ENCODE results near the gene BMP2. TPM values are rescaled to one million over a fixed set of nuclear protein-coding genes. Genes with fewer than 3 reads are reported as not detected.

The BMP2 gene
- total RNA-seq, 1 experiment from 2014 or later: 24.3 TPM

GRCh38 chr20:6766433-6766832, 1.1 kb upstream of the BMP2 start:
- Mint-ChIP-seq H3K36me3 (ENCODE audit: insufficient read depth, unreplicated experiment) (peaks cover 31% of the 10 kb centered on the region), H3K4me3 (ENCODE audit: unreplicated experiment) (no peak overlapping the region), H3K27ac (ENCODE audit: unreplicated experiment) (no peak overlapping the region), H3K4me1 (ENCODE audit: low read depth, unreplicated experiment) (peaks cover 31% of the 10 kb centered on the region), H3K9me3 (ENCODE audit: unreplicated experiment) (peaks cover 2% of the 10 kb centered on the region), H3K27me3 (ENCODE audit: insufficient read depth, unreplicated experiment) (no peaks in the 10 kb centered on the region)
- no peak for DNase-seq
- H3K36me3 ChIP-seq (ENCODE audit: control insufficient read depth, insufficient read depth, low read length): no peaks in the 10 kb centered on the region
- H3K9me3 ChIP-seq: no peaks in the 10 kb centered on the region
- TF ChIP-seq CTCF (IDR thresholded peaks at IDR 0.05; ENCODE audit: insufficient read depth in 1 of 2, low read depth in 1 of 2, low read length in 1 of 2, severe bottlenecking in 1 of 2, unreplicated experiment in 1 of 2): no peak
- POLR2A ChIA-PET: no interaction called here
- no peaks in the 10 kb centered on the region for H3K27me3 ChIP-seq (replicated peaks; ENCODE audit: control insufficient read depth, insufficient read depth, low read length)
- H3K4me3 ChIP-seq (ENCODE audit: low read depth, low read length): no peak overlapping the region; the same call in 1 of the 2 replicates
- peaks cover 26% of the 10 kb centered on the region for H3K4me1 ChIP-seq
- CTCF ChIA-PET: interaction anchor here (0.6 to 1.5 kb wide), 2 partner anchors 57 to 183 kb away, joined by 3 read pairs; no protein-coding TSS in a partner anchor
- BruUV-seq (replicated peaks): no TSS peak
- intact Hi-C loops (cut with micrococcal nuclease; ENCODE audit: unreplicated experiment): loop anchor here (5.0 to 10.0 kb wide), 2 partner anchors 274 to 518 kb away; no protein-coding TSS in a partner anchor

- ChIA-PET POLR2A (interaction anchor here (0.6 to 0.7 kb wide), 2 partner anchors 60 to 89 kb away, joined by 4 to 7 read pairs; no protein-coding TSS in a partner anchor), CTCF (no interaction called here)
- Histone ChIP-seq H3K4me3 (ENCODE audit: low read depth, low read length) (peak overlapping the region; percentile 96), H3K36me3 (ENCODE audit: control insufficient read depth, insufficient read depth, low read length) (no peaks in the 10 kb centered on the region), H3K27me3 (replicated peaks; ENCODE audit: control insufficient read depth, insufficient read depth, low read length) (no peaks in the 10 kb centered on the region), H3K9me3 (no peaks in the 10 kb centered on the region), H3K4me1 (peaks cover 24% of the 10 kb centered on the region)
- H3K36me3 Mint-ChIP-seq (ENCODE audit: insufficient read depth, unreplicated experiment): peaks cover 33% of the 10 kb centered on the region
- H3K4me3 Mint-ChIP-seq (ENCODE audit: unreplicated experiment): peak overlapping the region; percentile 92
- H3K4me1 Mint-ChIP-seq (ENCODE audit: low read depth, unreplicated experiment): peaks cover 33% of the 10 kb centered on the region
- H3K27ac Mint-ChIP-seq (ENCODE audit: unreplicated experiment): no peak overlapping the region
- no peaks in the 10 kb centered on the region for H3K9me3 Mint-ChIP-seq (ENCODE audit: unreplicated experiment)
- DNase-seq: no peak
- intact Hi-C loops (cut with micrococcal nuclease; ENCODE audit: unreplicated experiment): loop anchor here (1.0 to 10.0 kb wide), 3 partner anchors 131 to 518 kb away; no protein-coding TSS in a partner anchor
- no peaks in the 10 kb centered on the region for H3K27me3 Mint-ChIP-seq (ENCODE audit: insufficient read depth, unreplicated experiment)
- peak in 1 of 2 experiments; percentile 20 for TF ChIP-seq CTCF (IDR thresholded peaks at IDR 0.05; ENCODE audit: insufficient read depth in 1 of 2, low read depth in 1 of 2, low read length in 1 of 2, severe bottlenecking in 1 of 2, unreplicated experiment in 1 of 2)
- TSS peak; percentile 47 for BruUV-seq (replicated peaks)
These were observed 355 bp upstream of the BMP2 start for GRCh38 chr20:6767126-6767535.

- Mint-ChIP-seq H3K27ac (ENCODE audit: unreplicated experiment) (peak overlapping the region; percentile 53), H3K4me1 (ENCODE audit: low read depth, unreplicated experiment) (peaks cover 33% of the 10 kb centered on the region), H3K4me3 (ENCODE audit: unreplicated experiment) (peak overlapping the region; percentile 92), H3K36me3 (ENCODE audit: insufficient read depth, unreplicated experiment) (peaks cover 44% of the 10 kb centered on the region), H3K27me3 (ENCODE audit: insufficient read depth, unreplicated experiment) (no peaks in the 10 kb centered on the region), H3K9me3 (ENCODE audit: unreplicated experiment) (no peaks in the 10 kb centered on the region)
- Histone ChIP-seq H3K4me3 (ENCODE audit: low read depth, low read length) (peak overlapping the region; percentile 96), H3K4me1 (peaks cover 21% of the 10 kb centered on the region), H3K36me3 (ENCODE audit: control insufficient read depth, insufficient read depth, low read length) (no peaks in the 10 kb centered on the region), H3K27me3 (replicated peaks; ENCODE audit: control insufficient read depth, insufficient read depth, low read length) (no peaks in the 10 kb centered on the region), H3K9me3 (no peaks in the 10 kb centered on the region)
- no TSS peak for BruUV-seq (replicated peaks)
- ChIA-PET CTCF (interaction anchor here (0.6 to 1.6 kb wide), 3 partner anchors 25 to 141 kb away, joined by 4 read pairs; no protein-coding TSS in a partner anchor), POLR2A (no interaction called here)
- intact Hi-C loops (cut with micrococcal nuclease; ENCODE audit: unreplicated experiment): loop anchor here (1.0 to 10.0 kb wide), 4 partner anchors 276 to 516 kb away; no protein-coding TSS in a partner anchor
- TF ChIP-seq CTCF (IDR thresholded peaks at IDR 0.05; ENCODE audit: insufficient read depth in 1 of 2, low read depth in 1 of 2, low read length in 1 of 2, severe bottlenecking in 1 of 2, unreplicated experiment in 1 of 2): no peak
- peak; percentile 46 to 47 for DNase-seq
These were observed 998 bp downstream of the BMP2 start for GRCh38 chr20:6768228-6769140.

Measured in Caco-2 (cell line).